OCI-LY7 (cell line): ENCODE data around the gene DNAH8. TPM values are rescaled to one million over a fixed set of nuclear protein-coding genes. Genes with fewer than 3 reads are reported as not detected.

Experiments used
- BruUV-seq: library from RNA; stranded (reverse); fragments of 400-500 nt; replicated peaks from 2 replicates; lab custom pipeline; 2021; lab: Mats Ljungman, UMichigan
- CTCF ChIA-PET: fragments of 300-600 bp; sonication (Branson Sonifier 250); formaldehyde crosslinking; loops from one replicate; lab custom pipeline; 2022; ENCODE audit warnings: antibody characterized with exemption; ENCODE audit not compliant: unreplicated experiment; lab: Charles Lee
- POLR2A ChIA-PET: fragments of 300-600 bp; sonication (Branson Sonifier 250); formaldehyde crosslinking; loops from one replicate; lab custom pipeline; 2022; ENCODE audit warnings: antibody characterized with exemption; lab: Charles Lee
- DNase-seq: peaks from one replicate; pipeline ENCODE4 v3.0.0-alpha.2; 2015; ENCODE audit warnings: low spot score
- H2AFZ ChIP-seq: fragments of 200-600 bp; sonication (generic), shearing (Covaris generic); 2 replicates; pipeline ENCODE4 v1.6.1; 2014; ENCODE audit warnings: mild to moderate bottlenecking, antibody characterized with exemption, low read length, moderate library complexity
- H3K27ac ChIP-seq: fragments of 200-600 bp; sonication (generic); 2 replicates; pipeline ENCODE4 v1.5.1; 2014; ENCODE audit warnings: mixed run types, low read depth, mild to moderate bottlenecking, moderate library complexity, low read length, inconsistent platforms; ENCODE audit not compliant: poor library complexity, severe bottlenecking
- H3K36me3 ChIP-seq: fragments of 200-600 bp; sonication (generic); 2 replicates; pipeline ENCODE4 v1.6.1; 2014; ENCODE audit warnings: mild to moderate bottlenecking, antibody characterized with exemption, low read length, moderate library complexity, mixed read lengths; ENCODE audit not compliant: insufficient read depth
- H3K4me1 ChIP-seq: fragments of 200-600 bp; sonication (generic); 2 replicates; pipeline ENCODE4 v1.5.1; 2014; ENCODE audit warnings: mild to moderate bottlenecking, low read length; ENCODE audit not compliant: insufficient read depth, poor library complexity, severe bottlenecking
- H3K4me2 ChIP-seq: fragments of 200-600 bp; sonication (generic); 2 replicates; pipeline ENCODE4 v1.6.1; 2014; ENCODE audit warnings: mild to moderate bottlenecking, low read length
- H3K4me3 ChIP-seq: fragments of 200-600 bp; sonication (generic); 2 replicates; pipeline ENCODE4 v1.5.1; 2014; ENCODE audit warnings: mild to moderate bottlenecking, low read depth, low read length; ENCODE audit not compliant: poor library complexity, severe bottlenecking
- H3K79me2 ChIP-seq: fragments of 200-600 bp; sonication (generic); 2 replicates; pipeline ENCODE4 v1.6.1; 2016; ENCODE audit warnings: low read depth, mild to moderate bottlenecking, low read length, moderate library complexity, mixed read lengths; ENCODE audit not compliant: insufficient read depth
- H3K9me2 ChIP-seq: fragments of 200-600 bp; sonication (generic); 2 replicates; pipeline ENCODE4 v1.6.1; 2016; ENCODE audit warnings: mild to moderate bottlenecking, low read length, mixed read lengths; ENCODE audit not compliant: insufficient read depth
- H3K9me3 ChIP-seq: fragments of 200-600 bp; sonication (generic); 2 replicates; pipeline ENCODE4 v1.6.1; 2014; ENCODE audit warnings: mild to moderate bottlenecking, mixed run types, low read length, mixed read lengths
- H4K20me1 ChIP-seq: fragments of 200-600 bp; sonication (generic); 2 replicates; pipeline ENCODE4 v1.6.1; 2014; ENCODE audit warnings: mild to moderate bottlenecking, antibody characterized with exemption, low read length, moderate library complexity, mixed read lengths; ENCODE audit not compliant: insufficient read depth
- EZH2phosphoT487 ChIP-seq: fragments of 200-600 bp; sonication (generic); IDR thresholded peaks from 2 replicates; pipeline ENCODE4 v1.6.1; 2018; ENCODE audit warnings: low read depth, borderline replicate concordance, mild to moderate bottlenecking, mixed run types, antibody characterized with exemption, low read length, moderate library complexity, mixed read lengths
- intact Hi-C: fragments of 100-400 bp; cut with micrococcal nuclease; formaldehyde crosslinking; loops from one replicate; pipeline ENCODE4 v1.10.0; 2022; ENCODE audit not compliant: unreplicated experiment
- total RNA-seq, 2 experiments: library from RNA; depleted of rRNA in 1 of 2; stranded (reverse); fragments of >200 nt in 1 of 2; shearing (Covaris generic) in 1 of 2; gene quantifications; 2 replicates each; pipeline ENCODE4 v1.2.3, GENCODE V29; 2014 to 2022
- TF ChIP-seq, protein P1 (sequence below): fragments of 200-600 bp; sonication (generic); conservative IDR thresholded peaks from 2 replicates; pipeline ENCODE4 v1.5.1; 2014; ENCODE audit warnings: mild to moderate bottlenecking, antibody characterized with exemption, low read length, moderate library complexity, mixed read lengths

DNAH8 gene
- total RNA-seq, 2 experiments from 2014 or later = not detected

DNA sequence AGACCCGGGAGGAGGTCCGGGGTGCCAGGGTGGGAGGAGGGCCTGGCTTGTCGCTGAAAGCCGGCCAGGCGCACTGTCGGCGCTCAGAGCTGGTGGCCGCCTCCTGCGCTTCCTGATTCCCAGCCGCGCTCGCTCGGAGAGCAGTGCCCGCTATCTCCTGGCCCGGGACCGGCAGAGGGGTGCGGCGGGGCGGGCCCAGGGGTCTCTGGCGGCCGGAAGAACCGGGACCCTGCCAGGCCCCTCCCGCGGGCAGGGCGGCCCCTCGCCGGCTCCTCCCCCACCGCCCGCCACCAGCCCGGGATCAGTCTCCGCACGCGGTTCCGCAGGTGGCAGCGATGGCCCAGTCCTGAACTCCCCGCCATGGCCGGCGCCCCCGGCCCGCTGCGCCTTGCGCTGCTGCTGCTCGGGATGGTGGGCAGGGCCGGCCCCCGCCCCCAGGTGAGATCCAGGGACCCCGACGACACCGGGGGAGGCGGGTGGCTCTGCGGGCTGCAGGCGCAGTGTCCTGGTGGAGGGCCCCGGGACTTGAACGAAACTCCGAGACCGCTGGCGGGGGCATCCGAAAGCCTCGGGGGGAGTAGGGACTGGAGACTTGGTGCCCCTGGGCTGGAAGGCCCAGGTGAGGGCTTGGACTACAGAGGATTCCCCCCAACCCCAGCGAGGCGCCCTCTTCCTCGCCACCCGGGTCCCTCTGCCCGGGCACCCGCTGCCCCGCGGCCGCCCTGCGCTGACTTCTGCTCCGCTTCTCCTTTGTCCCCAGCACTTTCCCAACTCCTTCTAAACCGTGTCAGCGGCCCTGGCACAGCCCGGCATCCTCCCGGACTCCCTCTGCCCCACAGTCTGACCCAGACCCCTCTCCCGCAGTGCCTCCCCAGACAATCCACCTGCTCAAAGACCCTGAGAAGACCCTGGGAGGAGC, 333.6 kb downstream of the DNAH8 start, which contains the start of gene GLP1R:
Gene GLP1R, plus strand, starts transcription at position 301 of the 919 bp plus-strand sequence. Its CDS starts 60 bp downstream, at position 361.
- CTCF ChIA-PET = no interaction called here

GRCh38 chr6:39049575-39050283, 334.6 kb downstream of the DNAH8 start:
- BruUV-seq = no TSS peak
- Histone ChIP-seq H3K79me2 (no peaks in the 10 kb centered on the region), H3K9me3 (no peaks in the 10 kb centered on the region), H3K27ac (no peak overlapping the region), H2AFZ (no peak overlapping the region), H3K4me3 (no peak overlapping the region), H3K4me1 (no peaks in the 10 kb centered on the region), H3K36me3 (no peaks in the 10 kb centered on the region), H3K9me2 (no peaks in the 10 kb centered on the region), H4K20me1 (no peaks in the 10 kb centered on the region), H3K4me2 (no peak overlapping the region)
- ChIA-PET CTCF (no interaction called here), POLR2A (no interaction called here)
- TF ChIP-seq, protein P1, sequence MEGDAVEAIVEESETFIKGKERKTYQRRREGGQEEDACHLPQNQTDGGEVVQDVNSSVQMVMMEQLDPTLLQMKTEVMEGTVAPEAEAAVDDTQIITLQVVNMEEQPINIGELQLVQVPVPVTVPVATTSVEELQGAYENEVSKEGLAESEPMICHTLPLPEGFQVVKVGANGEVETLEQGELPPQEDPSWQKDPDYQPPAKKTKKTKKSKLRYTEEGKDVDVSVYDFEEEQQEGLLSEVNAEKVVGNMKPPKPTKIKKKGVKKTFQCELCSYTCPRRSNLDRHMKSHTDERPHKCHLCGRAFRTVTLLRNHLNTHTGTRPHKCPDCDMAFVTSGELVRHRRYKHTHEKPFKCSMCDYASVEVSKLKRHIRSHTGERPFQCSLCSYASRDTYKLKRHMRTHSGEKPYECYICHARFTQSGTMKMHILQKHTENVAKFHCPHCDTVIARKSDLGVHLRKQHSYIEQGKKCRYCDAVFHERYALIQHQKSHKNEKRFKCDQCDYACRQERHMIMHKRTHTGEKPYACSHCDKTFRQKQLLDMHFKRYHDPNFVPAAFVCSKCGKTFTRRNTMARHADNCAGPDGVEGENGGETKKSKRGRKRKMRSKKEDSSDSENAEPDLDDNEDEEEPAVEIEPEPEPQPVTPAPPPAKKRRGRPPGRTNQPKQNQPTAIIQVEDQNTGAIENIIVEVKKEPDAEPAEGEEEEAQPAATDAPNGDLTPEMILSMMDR = no peak
- no peak for TF ChIP-seq EZH2phosphoT487
- intact Hi-C loops = no loop called here
- no peak for DNase-seq

More for the DNA sequence above, 333.6 kb downstream of the DNAH8 start, which contains the start of gene GLP1R:
- H3K4me1 ChIP-seq = no peaks in the 10 kb centered on the region
- intact Hi-C loops = no loop called here
- no peak within 1 kb of the TSS for H3K4me3 ChIP-seq
- no peak for DNase-seq
- no peak within 1 kb of the TSS for H3K4me2 ChIP-seq
- H4K20me1 ChIP-seq = no peaks in the 10 kb centered on the region
- no peaks in the 10 kb centered on the region for H3K36me3 ChIP-seq
- TF ChIP-seq, protein P1 = no peak
- no peak for TF ChIP-seq EZH2phosphoT487
- BruUV-seq = no TSS peak
- no peaks in the 10 kb centered on the region for H3K79me2 ChIP-seq
- no peak within 1 kb of the TSS for H3K27ac ChIP-seq
- no peaks in the 10 kb centered on the region for H3K9me2 ChIP-seq
- H3K9me3 ChIP-seq = no peaks in the 10 kb centered on the region
- no peak within 1 kb of the TSS for H2AFZ ChIP-seq
- POLR2A ChIA-PET = no interaction called here
